ENCODE data around the gene CHMP2A. TPM values are rescaled to one million over a fixed set of nuclear protein-coding genes. Genes with fewer than 3 reads are reported as not detected.

CHMP2A gene
- total RNA-seq, 4 donors from 2014 or later = 79.2 to 115 (median 101) TPM

- Histone ChIP-seq H3K4me1 (peaks cover 0 to 31% (median 18%) of the 10 kb centered on the region in 4 donors), H3K36me3 (peaks cover 0 to 76% (median 0%) of the 10 kb centered on the region in 3 donors), H3K4me3 (no peak overlapping the region), H3K27me3 (no peaks in the 10 kb centered on the region), H3K27ac (no peak overlapping the region), H3K9me3 (no peaks in the 10 kb centered on the region)
- no peak for DNase-seq
- TF ChIP-seq POLR2A (IDR thresholded peaks at IDR 0.05) = no peak
- no peak for TF ChIP-seq CTCF (IDR thresholded peaks at IDR 0.05)
Measured at GRCh38 chr19:58551577-58552471, 3.1 kb downstream of the CHMP2A start.

GRCh38 chr19:58551123-58551497 is 3.8 kb downstream of the CHMP2A start:
- no peak for TF ChIP-seq POLR2A (IDR thresholded peaks at IDR 0.05)
- no peak for TF ChIP-seq CTCF (IDR thresholded peaks at IDR 0.05)
- no peaks in the 10 kb centered on the region for H3K9me3 ChIP-seq
- no peak overlapping the region for H3K27ac ChIP-seq
- no peaks in the 10 kb centered on the region for H3K27me3 ChIP-seq
- H3K4me1 ChIP-seq = peaks cover 0 to 31% (median 22%) of the 10 kb centered on the region in 4 donors
- no peak for DNase-seq
- H3K36me3 ChIP-seq = peaks cover 0 to 69% (median 0%) of the 10 kb centered on the region in 3 donors
- H3K4me3 ChIP-seq = no peak overlapping the region

- Histone ChIP-seq H3K9me3 (no peaks in the 10 kb centered on the region), H3K4me3 (no peak overlapping the region), H3K36me3 (peaks cover 0 to 63% (median 0%) of the 10 kb centered on the region in 3 donors), H3K4me1 (peaks cover 0 to 31% (median 27%) of the 10 kb centered on the region in 4 donors), H3K27me3 (no peaks in the 10 kb centered on the region), H3K27ac (no peak overlapping the region)
- no peak for DNase-seq
- no peak for TF ChIP-seq CTCF (IDR thresholded peaks at IDR 0.05)
- no peak for TF ChIP-seq POLR2A (IDR thresholded peaks at IDR 0.05)
Measured at GRCh38 chr19:58550362-58551122, 4.4 kb downstream of the CHMP2A start.

GRCh38 chr19:58549664-58550361 is 5.1 kb downstream of the CHMP2A start:
- H3K36me3 ChIP-seq = peaks cover 0 to 62% (median 0%) of the 10 kb centered on the region in 3 donors

More at GRCh38 chr19:58549664-58550361, 5.1 kb downstream of the CHMP2A start:
- no peak for DNase-seq
- Histone ChIP-seq H3K27me3 (no peaks in the 10 kb centered on the region), H3K9me3 (no peaks in the 10 kb centered on the region), H3K4me3 (no peak overlapping the region), H3K4me1 (peaks cover 0 to 31% (median 28%) of the 10 kb centered on the region in 4 donors), H3K27ac (no peak overlapping the region)
- no peak for TF ChIP-seq POLR2A (IDR thresholded peaks at IDR 0.05)
- TF ChIP-seq CTCF (IDR thresholded peaks at IDR 0.05) = no peak
